ENCODE data around the gene RASGRP1.
A peak's percentile ranks its signal among the peaks of the same experiment; 100 is the strongest.

The RASGRP1 gene

GRCh38 chr15:38499651-38500050, 65.0 kb downstream of the RASGRP1 start:
- peak; percentile 52 to 74 (median 56) for DNase-seq

- DNase-seq = no peak
These were observed 68.5 kb downstream of the RASGRP1 start for GRCh38 chr15:38496151-38496550.

GRCh38 chr15:38490242-38490922, 74.2 kb downstream of the RASGRP1 start:
- DNase-seq = no peak

- DNase-seq = no peak
These were observed 77.2 kb downstream of the RASGRP1 start for GRCh38 chr15:38487378-38487777.

- peak; percentile 69 to 95 (median 87) for DNase-seq
These were observed 77.7 kb downstream of the RASGRP1 start for GRCh38 chr15:38486936-38487335.

- no peak for DNase-seq
These were observed 82.0 kb downstream of the RASGRP1 start for GRCh38 chr15:38482572-38482971.

GRCh38 chr15:38481761-38482160, 82.9 kb downstream of the RASGRP1 start:
- DNase-seq = no peak

- DNase-seq = no peak
These were observed 83.5 kb downstream of the RASGRP1 start for GRCh38 chr15:38481113-38481512.

GRCh38 chr15:38479756-38480155, 84.9 kb downstream of the RASGRP1 start:
- peak; percentile 13 to 81 (median 70) for DNase-seq

GRCh38 chr15:38479266-38479665, 85.3 kb downstream of the RASGRP1 start:
- DNase-seq = no peak

- DNase-seq = no peak
These were observed 87.0 kb downstream of the RASGRP1 start for GRCh38 chr15:38477637-38478036.

GRCh38 chr15:38476120-38476519, 88.5 kb downstream of the RASGRP1 start:
- no peak for DNase-seq

- no peak for DNase-seq
These were observed 89.3 kb downstream of the RASGRP1 start for GRCh38 chr15:38475361-38475760.

- peak; percentile 66 to 78 (median 76) for DNase-seq
These were observed 90.4 kb downstream of the RASGRP1 start for GRCh38 chr15:38474155-38474757.

GRCh38 chr15:38471974-38472373, 92.6 kb downstream of the RASGRP1 start:
- no peak for DNase-seq

- no peak for DNase-seq
These were observed 93.8 kb downstream of the RASGRP1 start for GRCh38 chr15:38470816-38471215.

GRCh38 chr15:38464675-38465074, 99.9 kb downstream of the RASGRP1 start:
- no peak for DNase-seq

GRCh38 chr15:38463893-38464292, 100.7 kb downstream of the RASGRP1 start:
- DNase-seq = no peak

GRCh38 chr15:38461066-38461833, 103.4 kb downstream of the RASGRP1 start:
- DNase-seq = peak; percentile 47 to 66 (median 60)

- DNase-seq = no peak
These were observed 104.1 kb downstream of the RASGRP1 start for GRCh38 chr15:38460543-38460942.

GRCh38 chr15:38459480-38459879, 105.1 kb downstream of the RASGRP1 start:
- DNase-seq = no peak

GRCh38 chr15:38458646-38459045, 106.0 kb downstream of the RASGRP1 start:
- DNase-seq = no peak

GRCh38 chr15:38455092-38455491, 109.5 kb downstream of the RASGRP1 start:
- DNase-seq = peak in 1 of 3 donors; percentile 43

- DNase-seq = no peak
These were observed 109.9 kb downstream of the RASGRP1 start for GRCh38 chr15:38454696-38455090.
